ENCODE data around the gene MAPK8IP2. TPM values are rescaled to one million over a fixed set of nuclear protein-coding genes. Genes with fewer than 3 reads are reported as not detected.

MAPK8IP2 gene
- total and polyA plus RNA-seq, 10 of the 15 experiments (the other 5 are each of a cell fraction or from before 2014, with no cell fraction given) = 0.01 to 0.13 (median 0.06) TPM; not detected in 4

- TF ChIP-seq POLR2AphosphoS5 (IDR thresholded peaks at IDR 0.05; ENCODE audit: low read length) (no peak), SUPT20H (IDR thresholded peaks at IDR 0.05; ENCODE audit: borderline replicate concordance, control insufficient read depth, low read depth, low read length) (no peak)
These were observed 26.9 kb upstream of the MAPK8IP2 start (continued) for GRCh38 chr22:50573491-50574382.

DNA sequence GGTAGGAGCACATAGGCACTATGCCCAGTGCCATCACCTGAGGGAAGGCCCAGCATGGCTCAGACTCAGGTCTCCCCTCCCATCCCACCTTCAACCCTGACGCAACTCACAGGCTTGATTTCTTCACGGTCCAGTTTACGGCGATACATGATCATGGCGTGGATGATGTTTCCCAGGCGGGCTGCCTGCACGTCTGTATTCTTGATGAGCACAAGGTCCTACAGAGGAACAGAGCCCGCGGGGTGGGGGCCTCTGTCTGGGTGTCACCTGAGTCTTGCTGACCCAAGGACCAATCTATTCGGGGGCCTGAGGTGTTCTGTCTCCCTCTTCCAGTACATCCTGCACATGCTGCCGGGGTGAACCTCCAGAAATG, 26.2 kb upstream of the MAPK8IP2 start:
- Histone ChIP-seq H4K20me1 (ENCODE audit: control insufficient read depth, insufficient read depth) (no peaks in the 10 kb centered on the region), H2AFZ (ENCODE audit: control insufficient read depth, low read depth, low read length) (no peak overlapping the region), H3K9ac (ENCODE audit: control insufficient read depth, insufficient read depth, low read length) (no peak overlapping the region), H3K4me3 (no peak overlapping the region), H3K79me2 (ENCODE audit: control insufficient read depth, insufficient read depth, low read length) (no peaks in the 10 kb centered on the region; the same call in 1 of the 2 replicates), H3K36me3 (ENCODE audit: control insufficient read depth in 2 of 2, insufficient read depth in 2 of 2, low read length in 1 of 2) (peaks cover 12 to 13% of the 10 kb centered on the region in 2 experiments; a peak in 3 of 4 replicates), H3K27ac (ENCODE audit: control insufficient read depth, insufficient read depth) (no peak overlapping the region), H3K4me1 (ENCODE audit: control insufficient read depth, insufficient read depth, low read length) (peaks cover 13% of the 10 kb centered on the region), H3K27me3 (replicated peaks in 1 of 2; ENCODE audit: control insufficient read depth in 2 of 2, insufficient read depth in 2 of 2, low read length in 1 of 2) (no peaks in the 10 kb centered on the region), H3K9me3 (replicated peaks; ENCODE audit: control insufficient read depth, insufficient read depth, low read length) (no peaks in the 10 kb centered on the region), H3K4me2 (ENCODE audit: control insufficient read depth, insufficient read depth) (no peak overlapping the region)
- 93% methylated on average over 11 of the region's 11 CpGs for WGBS (ENCODE audit: insufficient coverage, insufficient replicate concordance, low lambda C conversion rate, missing lambda C conversion rate)
- intact Hi-C loops (cut with micrococcal nuclease; ENCODE audit: unreplicated experiment) (no loop called here), in situ Hi-C loops (cut with MboI) (no loop called here)
- no peak for DNase-seq (ENCODE audit: low read depth, low spot score)
- BruUV-seq (replicated peaks) = no TSS peak
- SMC1A ChIA-PET (ENCODE audit: uncharacterized antibody, unreplicated experiment) = no interaction called here
- POLR2A ChIA-PET = no interaction called here
- no peak for ATAC-seq
- RAD21 ChIA-PET (ENCODE audit: unreplicated experiment) = no interaction called here
- CTCF ChIA-PET = interaction anchor here (1.2 to 2.0 kb wide), 2 partner anchors 47 to 49 kb away, joined by 3 to 6 read pairs; no protein-coding TSS in a partner anchor
- TF ChIP-seq MEF2A (IDR thresholded peaks at IDR 0.05; ENCODE audit: insufficient read depth, low read depth, low read length) = no peak
- TF ChIP-seq SIX5 (IDR thresholded peaks at IDR 0.05; ENCODE audit: low read depth, low read length, severe bottlenecking) = no peak
- TF ChIP-seq BCL3 (IDR thresholded peaks at IDR 0.05; ENCODE audit: borderline replicate concordance, insufficient read depth, low read depth, low read length, poor library complexity, severe bottlenecking) = no peak
- TF ChIP-seq, protein P1, sequence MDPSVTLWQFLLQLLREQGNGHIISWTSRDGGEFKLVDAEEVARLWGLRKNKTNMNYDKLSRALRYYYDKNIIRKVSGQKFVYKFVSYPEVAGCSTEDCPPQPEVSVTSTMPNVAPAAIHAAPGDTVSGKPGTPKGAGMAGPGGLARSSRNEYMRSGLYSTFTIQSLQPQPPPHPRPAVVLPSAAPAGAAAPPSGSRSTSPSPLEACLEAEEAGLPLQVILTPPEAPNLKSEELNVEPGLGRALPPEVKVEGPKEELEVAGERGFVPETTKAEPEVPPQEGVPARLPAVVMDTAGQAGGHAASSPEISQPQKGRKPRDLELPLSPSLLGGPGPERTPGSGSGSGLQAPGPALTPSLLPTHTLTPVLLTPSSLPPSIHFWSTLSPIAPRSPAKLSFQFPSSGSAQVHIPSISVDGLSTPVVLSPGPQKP (IDR thresholded peaks at IDR 0.05; ENCODE audit: low read depth, low read length) = no peak
- TF ChIP-seq NFYB (IDR thresholded peaks at IDR 0.05; ENCODE audit: insufficient read depth, low read depth, low read length) = no peak
- no peak for FAIRE-seq
